Gastroesophageal sphincter (tissue), 3 donors: Measurements from ENCODE around the gene STUM.

Source experiments
- EP300 ChIP-seq: sonication (generic); formaldehyde crosslinking; IDR thresholded peaks from one replicate; pipeline ENCODE4 v1.6.1; 2017; ENCODE audit warnings: antibody characterized with exemption, mild to moderate bottlenecking
- POLR2A ChIP-seq, 2 donors: fragments of 450-650 bp; IDR thresholded peaks; one replicate each; pipeline ENCODE4 v1.6.1; 2017; ENCODE audit warnings: antibody characterized with exemption in 2 of 2, mild to moderate bottlenecking in 2 of 2, moderate library complexity in 1 of 2
- POLR2AphosphoS5 ChIP-seq: sonication (generic); formaldehyde crosslinking; IDR thresholded peaks from one replicate; pipeline ENCODE4 v1.6.1; 2017; ENCODE audit warnings: antibody characterized with exemption
- TF ChIP-seq, protein P1 (sequence below), 4 experiments: fragments of 200-600 bp in 2 of 4; fragments of 450-650 bp in 2 of 4; sonication (generic) in 1 of 4; IDR thresholded peaks; one replicate each; pipeline ENCODE4 v1.5.1; 2017 to 2019; ENCODE audit warnings: antibody characterized with exemption in 4 of 4, mild to moderate bottlenecking in 2 of 4, moderate library complexity in 2 of 4

DNA sequence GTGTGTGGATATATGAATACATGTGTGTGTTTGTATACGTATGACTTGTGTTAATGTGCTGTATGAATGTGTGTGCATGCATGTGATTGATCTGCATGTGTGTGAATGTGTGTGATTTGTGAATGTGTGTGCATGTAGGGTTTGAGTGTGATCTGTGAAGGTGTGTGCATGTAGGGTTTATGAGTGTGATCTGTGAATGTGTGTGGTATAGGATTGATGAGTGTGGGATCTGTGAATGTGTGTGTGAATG, 88.2 kb downstream of the STUM start:
- TF ChIP-seq, protein P1, sequence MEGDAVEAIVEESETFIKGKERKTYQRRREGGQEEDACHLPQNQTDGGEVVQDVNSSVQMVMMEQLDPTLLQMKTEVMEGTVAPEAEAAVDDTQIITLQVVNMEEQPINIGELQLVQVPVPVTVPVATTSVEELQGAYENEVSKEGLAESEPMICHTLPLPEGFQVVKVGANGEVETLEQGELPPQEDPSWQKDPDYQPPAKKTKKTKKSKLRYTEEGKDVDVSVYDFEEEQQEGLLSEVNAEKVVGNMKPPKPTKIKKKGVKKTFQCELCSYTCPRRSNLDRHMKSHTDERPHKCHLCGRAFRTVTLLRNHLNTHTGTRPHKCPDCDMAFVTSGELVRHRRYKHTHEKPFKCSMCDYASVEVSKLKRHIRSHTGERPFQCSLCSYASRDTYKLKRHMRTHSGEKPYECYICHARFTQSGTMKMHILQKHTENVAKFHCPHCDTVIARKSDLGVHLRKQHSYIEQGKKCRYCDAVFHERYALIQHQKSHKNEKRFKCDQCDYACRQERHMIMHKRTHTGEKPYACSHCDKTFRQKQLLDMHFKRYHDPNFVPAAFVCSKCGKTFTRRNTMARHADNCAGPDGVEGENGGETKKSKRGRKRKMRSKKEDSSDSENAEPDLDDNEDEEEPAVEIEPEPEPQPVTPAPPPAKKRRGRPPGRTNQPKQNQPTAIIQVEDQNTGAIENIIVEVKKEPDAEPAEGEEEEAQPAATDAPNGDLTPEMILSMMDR (IDR thresholded peaks at IDR 0.05) = no peak
- TF ChIP-seq EP300 = no peak
- no peak for TF ChIP-seq POLR2AphosphoS5
- TF ChIP-seq POLR2A (IDR thresholded peaks at IDR 0.05) = no peak
